A549 (cell line): ENCODE results near the gene SRRM2. TPM values are rescaled to one million over a fixed set of nuclear protein-coding genes. Genes with fewer than 3 reads are reported as not detected.

Experiments
- ATAC-seq, 2 experiments: fragments of 200-7000 bp in 1 of 2; fragments of >200 bp in 1 of 2; cut with Nextera tagmentation in 1 of 2; cut with Tn5 transposase in 1 of 2; 3 replicates each; pipeline versions ENCODE4 v1.8.0 to v1.9.1; 2018 to 2020; ENCODE audit warnings: mild to moderate bottlenecking in 1 of 2, moderate library complexity in 1 of 2
- CTCF ChIA-PET: fragments of 300-600 bp; sonication (Branson Sonifier 250); formaldehyde crosslinking; extraction: SDS; loops from one replicate; lab custom pipeline; 2021; ENCODE audit warnings: antibody characterized with exemption, inconsistent platforms; lab: Yijun Ruan, JAX
- POLR2A ChIA-PET: fragments of 350-600 bp; formaldehyde crosslinking; extraction: SDS; loops from one replicate; lab custom pipeline; 2021; ENCODE audit warnings: antibody characterized with exemption, inconsistent platforms; lab: Yijun Ruan, JAX
- DNase-seq, 2 experiments: peaks; one replicate each; pipeline versions ENCODE4 v3.0.0 to v3.0.0-alpha.2; 2011 to 2016; ENCODE audit warnings: low read depth in 1 of 2, low spot score in 1 of 2
- FAIRE-seq: peaks from 2 replicates; lab custom pipeline; 2011; peaks lifted over from hg19 to GRCh38; lab: Jason Lieb, UNC
- H3K27ac ChIP-seq, 2 experiments: fragments of >200 bp; sonication (Bioruptor Twin); formaldehyde crosslinking; 3 replicates each; pipeline ENCODE4 v1.5.1; 2016 to 2017
- H3K4me1 ChIP-seq: fragments of >200 bp; sonication (Bioruptor Twin); formaldehyde crosslinking; 3 replicates; pipeline ENCODE4 v1.6.1; 2016
- H3K4me2 ChIP-seq: fragments of >200 bp; sonication (Bioruptor Twin); formaldehyde crosslinking; 3 replicates; pipeline ENCODE4 v1.6.1; 2016
- H3K4me3 ChIP-seq: fragments of >200 bp; sonication (Bioruptor Twin); formaldehyde crosslinking; 3 replicates; pipeline ENCODE4 v1.5.1; 2016
- H3K9me3 ChIP-seq: fragments of >200 bp; sonication (Bioruptor Twin); formaldehyde crosslinking; 3 replicates; pipeline ENCODE4 v1.6.1; 2016
- ATOH8 ChIP-seq: fragments of 250-450 bp; sonication (Bioruptor Pico); IDR thresholded peaks from 2 replicates; pipeline ENCODE4 v1.5.0; 2020; ENCODE audit warnings: low read depth, mild to moderate bottlenecking, moderate library complexity
- BCL3 ChIP-seq: fragments of >200 bp; sonication (Bioruptor Twin); formaldehyde crosslinking; IDR thresholded peaks from 3 replicates; pipeline ENCODE4 v1.6.1; 2016
- CBX2 ChIP-seq: fragments of 200-600 bp; sonication (generic); IDR thresholded peaks from 2 replicates; pipeline ENCODE4 v1.6.1; 2016; ENCODE audit warnings: low read depth, mild to moderate bottlenecking, borderline replicate concordance
- CEBPB ChIP-seq, 2 experiments: fragments of >200 bp in 1 of 2; sonication (Bioruptor Twin) in 1 of 2; formaldehyde crosslinking in 1 of 2; IDR thresholded peaks; 2 replicates each; pipeline ENCODE4 v1.6.1; 2012 to 2016
- CHD4 ChIP-seq: fragments of 200-600 bp; sonication (generic); IDR thresholded peaks from 2 replicates; pipeline ENCODE4 v1.6.1; 2016; ENCODE audit warnings: antibody characterized with exemption, mild to moderate bottlenecking, borderline replicate concordance
- E2F6 ChIP-seq: IDR thresholded peaks from 2 replicates; pipeline ENCODE4 v1.6.1; 2012; ENCODE audit warnings: low read depth, borderline replicate concordance
- EHF ChIP-seq: fragments of 250-450 bp; sonication (Bioruptor Pico); IDR thresholded peaks from 2 replicates; pipeline ENCODE4 v1.5.0; 2020; ENCODE audit warnings: mild to moderate bottlenecking
- ELK1 ChIP-seq: fragments of 150-350 bp; IDR thresholded peaks from 2 replicates; pipeline ENCODE4 v1.6.1; 2014; ENCODE audit warnings: low read depth, mild to moderate bottlenecking, low read length
- FOSL2 ChIP-seq, 2 experiments: fragments of 450-650 bp in 1 of 2; fragments of >200 bp in 1 of 2; sonication (Bioruptor Twin) in 1 of 2; formaldehyde crosslinking; IDR thresholded peaks; 2 replicates each; pipeline versions ENCODE4 v1.5.0 to v1.6.1; 2016 to 2020; ENCODE audit warnings: mild to moderate bottlenecking in 1 of 2, moderate library complexity in 1 of 2
- HOXA7 ChIP-seq: fragments of 250-450 bp; sonication (Bioruptor Pico); IDR thresholded peaks from 2 replicates; pipeline ENCODE4 v1.5.0; 2020; ENCODE audit warnings: mild to moderate bottlenecking, moderate library complexity
- HOXB13 ChIP-seq: fragments of 250-450 bp; sonication (Bioruptor Pico); IDR thresholded peaks from 2 replicates; pipeline ENCODE4 v1.5.0; 2020; ENCODE audit warnings: low read depth, mild to moderate bottlenecking, moderate library complexity
- JUNB ChIP-seq: fragments of >200 bp; sonication (Bioruptor Twin); formaldehyde crosslinking; IDR thresholded peaks from 2 replicates; pipeline ENCODE4 v1.6.1; 2016
- KDM1A ChIP-seq: fragments of 200-600 bp; sonication (generic); IDR thresholded peaks from 2 replicates; pipeline ENCODE4 v1.6.1; 2016; ENCODE audit warnings: low read depth, mild to moderate bottlenecking
- KDM5A ChIP-seq: fragments of 200-600 bp; sonication (generic); IDR thresholded peaks from 2 replicates; pipeline ENCODE4 v1.6.1; 2016; ENCODE audit warnings: antibody characterized with exemption, mild to moderate bottlenecking
- NPAS2 ChIP-seq: fragments of 250-450 bp; sonication (Bioruptor Pico); IDR thresholded peaks from 2 replicates; pipeline ENCODE4 v1.8.0; 2022; ENCODE audit warnings: mild to moderate bottlenecking, moderate library complexity, borderline replicate concordance
- PHF8 ChIP-seq: fragments of 200-600 bp; sonication (generic); IDR thresholded peaks from 2 replicates; pipeline ENCODE4 v1.6.1; 2016; ENCODE audit warnings: low read depth, mild to moderate bottlenecking, antibody characterized with exemption, moderate library complexity, borderline replicate concordance
- RAD21 ChIP-seq, 2 experiments: fragments of >200 bp in 1 of 2; sonication (Bioruptor Twin) in 1 of 2; formaldehyde crosslinking in 1 of 2; IDR thresholded peaks in 1 of 2; conservative IDR thresholded peaks in 1 of 2; 2 replicates in 1 of 2; 3 replicates in 1 of 2; pipeline ENCODE4 v1.6.1; 2012 to 2018; ENCODE audit warnings: inconsistent platforms in 1 of 2
- RARB ChIP-seq: fragments of 250-450 bp; sonication (Bioruptor Pico); IDR thresholded peaks from 2 replicates; pipeline ENCODE4 v1.8.0; 2021; ENCODE audit warnings: mild to moderate bottlenecking, moderate library complexity
- RCOR1 ChIP-seq: fragments of 150-350 bp; IDR thresholded peaks from 2 replicates; pipeline ENCODE4 v1.6.1; 2014; ENCODE audit warnings: antibody characterized with exemption, low read length, low read depth
- RNF2 ChIP-seq: fragments of 200-600 bp; sonication (generic); IDR thresholded peaks from 2 replicates; pipeline ENCODE4 v1.6.1; 2016; ENCODE audit warnings: low read depth, mild to moderate bottlenecking, antibody characterized with exemption, moderate library complexity, borderline replicate concordance
- USF2 ChIP-seq: fragments of 450-650 bp; IDR thresholded peaks from 2 replicates; pipeline ENCODE4 v1.6.1; 2014; ENCODE audit warnings: antibody characterized with exemption
- ZC3H11A ChIP-seq: fragments of 450-650 bp; IDR thresholded peaks from 2 replicates; pipeline ENCODE4 v1.6.1; 2014; ENCODE audit warnings: antibody characterized with exemption, mild to moderate bottlenecking
- ZNF302 ChIP-seq: fragments of 250-450 bp; sonication (Bioruptor Pico); IDR thresholded peaks from 2 replicates; pipeline ENCODE4 v1.9.0; 2021; ENCODE audit warnings: inconsistent platforms, mild to moderate bottlenecking, moderate library complexity
- ZSCAN20 ChIP-seq: fragments of 250-450 bp; sonication (Bioruptor Pico); IDR thresholded peaks from 2 replicates; pipeline ENCODE4 v1.8.0; 2022; ENCODE audit warnings: mild to moderate bottlenecking, moderate library complexity
- WGBS: methylation state at CpG from one replicate; pipeline ENCODE4 v1.1.6; 2017; ENCODE audit errors: missing lambda C conversion rate; 5-methylcytosine and 5-hydroxymethylcytosine counted together
- polyA plus RNA-seq, 4 experiments: library from polyadenylated mRNA; depleted of rRNA in 3 of 4; stranded (reverse); fragments of >200 nt; fragmentation: RNase III in 1 of 4; extraction: RNeasy Plus Mini Kit Qiagen cat#74134 plus additional on column Dnase treatment in 1 of 4; gene quantifications; 2 replicates in 3 of 4; 3 replicates in 1 of 4; pipeline ENCODE4 v1.2.3, GENCODE V29; 2011 to 2017

Gene SRRM2
- polyA plus RNA-seq, 2 of the 4 experiments (the other 2 are of a cell fraction): 167 to 512 TPM

- no peak for ATAC-seq
- Histone ChIP-seq H3K4me1 (peaks cover 20% of the 10 kb centered on the region), H3K27ac (no peak overlapping the region), H3K9me3 (peaks cover 5% of the 10 kb centered on the region; the same call in 1 of the 3 replicates), H3K4me2 (no peak overlapping the region), H3K4me3 (no peak overlapping the region)
- TF ChIP-seq USF2 (no peak), RNF2 (no peak), JUNB (no peak), ELK1 (no peak), CBX2 (no peak), RCOR1 (no peak), ZC3H11A (no peak)
- no peak for FAIRE-seq
- DNase-seq: no peak
- 91% methylated on average over 6 of the region's 6 CpGs for WGBS
- ChIA-PET POLR2A (no interaction called here), CTCF (interaction anchor here (2.9 kb wide), 1 partner anchor 11 kb away, joined by 12 read pairs; no protein-coding TSS in a partner anchor)
Observed at GRCh38 chr16:2749936-2750335, 2.5 kb upstream of the SRRM2 start.

GRCh38 chr16:2751577-2752034, 832 bp upstream of the SRRM2 start:
- H3K4me1 ChIP-seq: peaks cover 33% of the 10 kb centered on the region
- peaks cover 5% of the 10 kb centered on the region; the same call in 1 of the 3 replicates for H3K9me3 ChIP-seq
- ChIA-PET POLR2A (interaction anchor here (1.6 to 1.7 kb wide), 3 partner anchors 10 to 117 kb away, joined by 4 to 13 read pairs (median 5); no protein-coding TSS in a partner anchor), CTCF (interaction anchor here (0.6 to 1.2 kb wide), 3 partner anchors 15 to 117 kb away, joined by 3 to 5 read pairs (median 3); no protein-coding TSS in a partner anchor)
- FAIRE-seq (no peak), DNase-seq (peak in 1 of 2 experiments; percentile 82), ATAC-seq (no peak; a peak in 1 of 6 replicates)
- H3K27ac ChIP-seq: peak overlapping the region; percentile 98 to 100
- H3K4me3 ChIP-seq: peak overlapping the region; percentile 75
- TF ChIP-seq ATOH8 (CRISPR knock-in tag): no peak
- TF ChIP-seq HOXA7 (CRISPR knock-in tag): 0 out of 2 replicates have a peak, but pooled peaks have one; percentile 65
- H3K4me2 ChIP-seq: peak overlapping the region; percentile 94
- WGBS: 66% methylated on average over 22 of the region's 23 CpGs

- WGBS: under 1% methylated on average over 31 of the region's 82 CpGs
- peak; percentile 71 to 75 for ATAC-seq
- H3K4me3 ChIP-seq: peak overlapping the region; percentile 75
- ChIA-PET POLR2A (interaction anchor here (0.6 to 1.7 kb wide), 13 partner anchors 10 to 153 kb away, joined by 3 to 13 read pairs (median 4); partner anchors contain the start of genes FLYWCH2, KCTD5 and PRSS27), CTCF (interaction anchor here (0.9 to 2.2 kb wide), 8 partner anchors 9 to 115 kb away, joined by 3 to 9 read pairs (median 4); no protein-coding TSS in a partner anchor)
- H3K4me1 ChIP-seq: peaks cover 33% of the 10 kb centered on the region
- peak overlapping the region; percentile 94 for H3K4me2 ChIP-seq
- H3K9me3 ChIP-seq: peaks cover 5% of the 10 kb centered on the region; the same call in 1 of the 3 replicates
- no peak for FAIRE-seq
- peak; percentile 81 to 90 for DNase-seq
- peak overlapping the region; percentile 98 to 100 for H3K27ac ChIP-seq
- no peak for TF ChIP-seq CEBPB (IDR thresholded peaks at IDR 0.05)
- TF ChIP-seq RARB: no peak
- 0 out of 2 replicates have a peak, but pooled peaks have one; percentile 37 for TF ChIP-seq E2F6
- no peak for TF ChIP-seq PHF8
- TF ChIP-seq ZSCAN20: no peak
- TF ChIP-seq EHF (CRISPR knock-in tag): no peak
- TF ChIP-seq KDM1A: no peak
- TF ChIP-seq FOSL2 (IDR thresholded peaks at IDR 0.05): no peak
- TF ChIP-seq FOSL2 (CRISPR knock-in tag; IDR thresholded peaks at IDR 0.05): 0 out of 2 replicates have a peak, but pooled peaks have one; percentile 1
- 0 out of 5 replicates have a peak, but pooled peaks of 1 of the 2 experiments have one; percentile 13 for TF ChIP-seq RAD21 (conservative IDR thresholded peaks at IDR 0.05 in 1 of 2, IDR thresholded peaks at IDR 0.05 in 1 of 2)
- no peak for TF ChIP-seq BCL3
- TF ChIP-seq NPAS2 (CRISPR knock-in tag): no peak
- TF ChIP-seq KDM5A: no peak
- TF ChIP-seq ATOH8 (CRISPR knock-in tag): 0 out of 2 replicates have a peak, but pooled peaks have one; percentile 48
- TF ChIP-seq ZNF302 (CRISPR knock-in tag): no peak
- TF ChIP-seq CHD4: no peak
- TF ChIP-seq HOXB13 (CRISPR knock-in tag): no peak
Observed at GRCh38 chr16:2752850-2753732, 653 bp downstream of the SRRM2 start.
